Activated gamma-delta T cell (primary cell): Measurements from ENCODE around the gene ZBTB34.

Experiments
- DNase-seq: peaks from one replicate; lab custom pipeline; 2025; lab: John Stamatoyannopoulos, UW

The ZBTB34 gene

DNA sequence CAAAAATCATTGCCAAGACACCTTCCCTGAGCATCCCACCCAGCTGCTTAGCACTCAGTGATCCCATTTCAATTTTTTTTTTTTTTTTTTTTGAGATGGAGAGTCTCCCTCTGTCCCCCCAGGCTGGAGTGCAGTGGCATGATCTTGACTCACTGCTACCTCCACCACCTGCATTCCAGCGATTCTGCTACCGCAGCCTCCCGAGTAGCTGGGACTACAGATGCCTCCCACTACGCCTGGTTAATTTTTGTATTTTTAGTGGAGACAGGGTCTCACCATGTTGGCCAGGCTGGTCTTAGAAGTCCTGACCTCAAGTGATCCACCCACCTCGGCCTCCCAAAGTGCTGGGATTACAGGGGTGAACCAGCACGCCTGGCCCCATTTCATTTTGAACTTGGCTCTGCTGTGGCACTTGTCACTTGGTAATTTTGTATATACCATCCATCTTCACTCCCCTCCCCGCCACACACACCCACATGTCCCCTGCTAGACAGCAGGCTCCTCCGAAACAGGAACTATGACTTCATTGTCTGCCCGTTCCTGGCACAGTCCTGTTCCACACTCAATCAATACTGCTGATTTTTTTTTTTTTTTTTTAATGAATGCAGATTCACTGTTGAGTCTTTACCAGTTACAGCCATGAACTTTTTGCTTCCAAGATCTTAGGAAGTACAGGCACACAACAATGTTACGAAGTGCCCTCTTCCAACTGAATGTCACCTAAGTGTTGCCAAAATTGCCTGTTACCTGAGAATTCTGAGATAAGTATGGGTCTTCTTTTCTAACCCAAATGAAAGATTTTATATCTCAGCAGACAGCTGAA lies 17.3 kb upstream of the ZBTB34 start:
- no peak for DNase-seq

DNA sequence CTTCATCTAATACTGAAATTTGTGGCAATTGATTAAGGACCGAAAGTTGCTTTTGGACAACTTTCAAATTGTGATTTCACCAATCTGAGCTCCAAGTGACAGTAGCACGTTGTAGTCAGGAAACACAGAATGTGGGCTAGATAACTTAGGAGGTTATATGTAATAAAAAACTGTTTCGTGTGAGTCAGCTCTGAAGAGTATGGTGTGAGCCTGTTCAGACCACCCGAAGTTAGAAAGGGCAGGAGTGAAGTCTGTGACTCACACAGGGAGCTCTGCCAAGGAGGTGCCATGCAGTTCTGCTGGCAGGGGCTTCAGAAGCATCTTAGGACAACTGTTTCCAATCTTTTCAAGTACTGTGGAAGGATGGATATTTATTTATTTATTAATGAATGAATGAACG lies 16.4 kb upstream of the ZBTB34 start:
- no peak for DNase-seq

GRCh38 chr9:126847051-126847450 lies 13.4 kb upstream of the ZBTB34 start:
- DNase-seq = no peak

DNA sequence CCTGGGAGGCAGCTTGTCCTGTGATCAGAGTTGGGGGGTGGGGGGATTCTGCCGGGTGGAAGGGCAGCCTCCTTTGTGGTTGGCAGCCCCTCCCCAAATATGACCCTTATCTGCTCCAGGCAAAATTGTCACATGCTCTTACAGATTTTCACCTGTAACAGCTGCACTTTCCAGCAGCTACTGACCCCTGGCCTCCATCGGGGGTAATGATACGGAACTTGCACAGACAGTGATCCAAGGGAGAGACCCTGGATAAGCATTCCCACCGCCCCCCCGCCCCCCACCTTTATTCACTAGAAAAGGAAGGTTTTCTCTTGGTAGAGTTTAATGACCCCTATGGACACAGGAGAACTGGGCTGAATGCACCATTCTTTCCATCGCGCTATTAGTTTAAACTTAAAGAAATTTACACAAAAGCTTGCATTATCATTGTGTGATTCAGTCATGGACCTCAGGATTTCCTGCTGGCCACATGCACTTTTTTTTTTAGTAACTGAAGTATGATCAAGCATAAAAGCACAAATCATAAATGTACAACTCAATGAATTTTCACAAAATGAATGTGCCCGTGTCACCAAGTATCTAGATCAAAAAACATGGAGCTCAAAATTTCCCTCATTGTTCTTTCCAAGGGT lies 10.7 kb upstream of the ZBTB34 start:
- DNase-seq = no peak

DNA sequence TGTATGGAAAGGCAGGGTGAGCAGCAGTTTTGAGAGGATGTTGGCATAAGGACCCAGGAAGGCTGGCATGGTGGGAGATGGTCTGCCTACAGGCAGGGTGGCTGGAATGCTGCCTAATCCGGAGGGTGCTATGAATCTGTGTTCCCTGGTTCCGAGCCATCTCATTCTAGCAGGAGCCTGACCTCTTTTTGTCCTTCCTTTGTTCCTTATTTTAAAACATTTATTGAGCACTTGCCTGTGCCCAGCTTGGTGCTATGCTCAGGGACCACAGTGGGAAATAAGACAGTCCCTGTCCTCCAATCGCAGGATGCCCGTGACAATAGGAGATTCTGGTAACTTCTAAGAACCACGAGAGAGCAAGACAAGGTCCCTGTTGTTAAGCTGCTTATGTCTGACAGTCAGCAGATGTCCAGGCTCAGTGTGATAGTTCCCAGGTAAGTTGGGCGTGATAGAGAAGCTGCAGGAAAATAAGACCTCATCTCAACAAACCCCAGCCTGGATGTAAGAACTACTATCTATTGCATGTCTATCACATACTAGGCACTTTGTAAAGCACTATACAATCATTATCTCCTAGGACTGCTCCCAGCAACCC lies 9.1 kb upstream of the ZBTB34 start:
- DNase-seq = no peak

- DNase-seq = no peak
Measured at GRCh38 chr9:126852086-126852688, 8.3 kb upstream of the ZBTB34 start.

DNA sequence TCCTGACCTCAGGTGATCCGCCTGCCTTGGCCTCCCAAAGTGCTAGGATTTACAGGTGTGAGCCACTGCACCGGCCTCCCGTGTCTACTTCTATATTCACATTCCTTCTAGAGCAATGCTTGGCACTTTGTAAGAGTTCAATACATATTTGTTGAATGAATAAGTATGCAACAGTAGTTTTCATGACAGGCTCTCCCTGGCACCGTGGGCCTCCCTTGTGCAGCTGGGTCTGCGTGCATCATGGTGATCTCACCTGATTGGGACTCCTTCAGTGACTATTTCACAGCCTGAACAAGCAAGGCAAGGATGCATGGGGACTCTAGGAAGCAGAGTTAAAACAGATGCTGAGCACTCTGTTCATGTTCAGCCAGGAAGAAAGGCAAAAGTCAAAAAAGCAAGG lies 6.8 kb upstream of the ZBTB34 start:
- no peak for DNase-seq

DNA sequence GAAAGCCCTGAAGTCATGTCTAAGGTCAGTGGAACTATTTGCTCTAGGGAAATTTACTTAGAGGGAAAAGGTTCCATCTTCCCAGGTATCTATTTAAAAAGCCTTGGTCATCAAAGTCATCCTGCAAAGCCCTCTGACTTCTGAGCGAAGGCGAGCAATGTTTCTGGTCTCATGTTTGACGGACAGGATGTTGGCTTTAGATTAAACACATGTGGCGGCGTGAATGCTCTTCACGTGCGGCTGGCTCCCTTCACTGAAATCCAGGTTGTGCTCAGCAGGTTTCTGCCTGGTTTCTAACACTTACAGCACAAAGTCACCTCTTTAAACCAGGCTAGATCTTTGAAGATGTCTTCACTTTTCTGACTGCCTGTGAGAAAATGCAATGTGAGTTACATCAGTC lies 5.7 kb upstream of the ZBTB34 start:
- DNase-seq = no peak

DNA sequence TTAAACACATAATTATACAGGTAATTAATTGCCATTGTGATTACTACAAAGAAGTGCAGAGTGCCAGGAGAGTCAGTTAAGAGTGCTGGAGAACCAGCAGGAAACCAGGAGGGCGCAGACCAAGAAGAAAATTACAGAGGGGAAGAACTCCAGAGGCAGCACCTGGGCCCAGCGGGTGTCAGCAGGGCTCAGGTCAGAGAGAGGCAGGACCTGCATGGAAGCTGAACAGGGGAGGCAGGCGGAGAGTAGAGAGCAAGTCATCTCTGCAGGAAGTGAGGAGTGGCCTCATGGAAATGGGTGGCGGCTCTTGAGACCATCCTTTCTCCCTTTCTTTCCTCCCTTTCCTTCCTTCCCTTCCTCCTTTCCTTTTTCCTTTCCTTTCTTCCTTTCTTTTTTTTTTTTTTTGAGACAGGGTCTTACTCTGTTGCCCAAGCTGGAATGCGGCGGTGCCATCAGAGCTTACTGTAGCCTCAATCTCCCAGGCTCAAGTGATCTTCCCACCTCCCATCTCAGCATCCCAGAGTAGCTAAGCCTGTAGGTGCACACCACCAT lies 4.0 kb upstream of the ZBTB34 start:
- no peak for DNase-seq

DNA sequence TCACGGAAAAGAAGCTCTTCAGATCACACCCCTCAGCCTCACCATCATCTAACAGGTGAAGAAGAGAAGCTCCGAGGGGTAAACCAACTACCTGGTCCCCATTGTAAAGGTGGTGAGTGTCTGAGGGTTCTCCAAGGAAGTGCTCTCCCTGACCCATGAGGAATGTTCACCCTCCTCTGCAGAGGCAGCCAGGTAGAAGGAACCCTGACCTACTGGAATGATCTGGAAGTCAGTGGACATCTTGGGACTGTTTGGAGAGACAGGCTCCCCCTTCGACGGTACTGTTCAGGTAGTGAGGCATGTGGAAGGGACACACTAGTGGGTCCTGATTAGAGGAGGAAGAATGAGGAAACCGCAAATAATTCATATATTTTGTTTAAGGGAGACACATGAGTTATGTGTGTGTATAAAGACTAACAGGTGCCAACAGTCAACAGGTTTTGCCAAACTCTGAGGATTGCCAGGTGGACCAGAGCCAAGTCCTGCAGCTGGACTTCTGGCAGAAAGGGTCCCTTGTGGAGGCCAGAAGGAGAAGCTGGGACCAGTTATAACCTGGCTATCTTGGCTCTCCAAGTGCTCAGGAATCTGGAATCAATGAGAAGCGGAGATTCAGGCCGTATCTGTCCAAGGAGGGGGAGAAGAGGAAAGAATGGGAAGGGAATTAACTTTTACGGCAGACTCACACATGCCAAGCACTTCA lies 3.0 kb upstream of the ZBTB34 start:
- no peak for DNase-seq

- no peak for DNase-seq
Measured at GRCh38 chr9:126859111-126859510, 1.3 kb upstream of the ZBTB34 start.

DNA sequence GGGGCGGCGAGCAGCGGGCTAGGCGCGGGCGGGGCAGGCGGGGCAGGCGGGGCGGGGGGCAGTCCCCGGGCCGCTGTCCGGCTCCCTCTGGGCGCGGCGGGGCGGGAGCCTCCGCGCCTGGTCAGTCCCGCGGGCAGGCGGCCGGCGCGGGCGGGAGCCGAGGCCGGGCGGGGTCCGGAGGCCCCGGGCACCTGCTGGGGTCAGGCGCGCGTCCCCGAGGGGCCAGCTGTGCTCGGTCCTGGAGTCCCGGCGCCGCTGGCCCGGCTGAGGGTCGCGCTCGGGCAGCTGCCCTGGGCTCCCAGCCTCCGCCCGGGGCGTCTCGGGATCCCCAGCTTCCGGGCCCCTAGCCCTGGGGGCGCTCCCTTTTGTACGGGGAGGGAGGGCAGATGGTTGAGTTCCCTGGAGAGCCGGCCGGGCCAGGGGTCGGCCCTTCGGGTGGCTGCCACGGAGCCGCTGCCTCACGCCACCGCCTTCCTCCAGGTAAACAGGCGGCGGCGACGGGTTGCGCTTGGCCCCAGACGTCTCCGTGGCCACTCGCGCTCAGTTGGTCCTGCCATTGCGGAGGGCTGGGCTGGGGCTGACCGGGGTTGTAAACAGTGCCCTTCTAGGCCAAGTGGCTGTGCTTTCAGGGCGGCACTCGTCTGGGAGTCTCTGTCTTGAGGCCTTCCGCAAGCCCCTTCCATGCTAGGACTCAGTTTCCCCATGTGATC lies 473 bp downstream of the ZBTB34 start:
- DNase-seq = no peak

GRCh38 chr9:126861707-126862103 lies 1.3 kb downstream of the ZBTB34 start:
- no peak for DNase-seq

DNA sequence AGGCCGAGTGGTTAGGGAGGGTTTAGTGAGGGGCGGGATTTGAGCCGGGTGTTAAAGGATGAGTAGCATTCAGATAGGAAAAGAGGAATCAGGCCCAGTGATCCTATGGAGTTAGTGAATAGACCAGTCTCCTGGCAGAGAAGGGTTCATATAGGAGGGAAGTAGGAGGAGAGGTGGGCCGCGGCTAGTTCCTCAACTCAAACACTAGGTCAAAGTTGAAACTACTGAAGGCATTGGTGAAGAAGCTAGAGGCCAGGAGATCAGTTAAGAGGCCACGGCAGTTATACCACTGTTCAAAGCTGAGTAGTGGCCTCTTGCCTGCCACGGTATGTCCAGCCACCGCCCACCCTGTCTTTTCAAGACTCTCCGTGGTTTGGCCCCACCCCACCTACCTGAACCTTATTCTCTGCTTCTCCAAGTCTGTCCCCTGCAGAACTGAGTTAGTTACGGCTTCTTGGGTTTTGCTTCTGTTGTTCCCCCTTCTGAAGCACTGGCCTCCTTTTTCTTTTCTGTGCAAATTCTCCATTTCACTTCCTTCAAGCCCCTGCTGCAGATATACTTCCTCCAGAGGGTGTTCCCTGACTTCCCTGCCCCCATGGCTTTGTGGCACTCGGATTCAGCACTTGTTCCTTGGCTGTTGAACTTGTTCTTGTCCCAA lies 1.8 kb downstream of the ZBTB34 start:
- no peak for DNase-seq

- DNase-seq = no peak
Measured at GRCh38 chr9:126864771-126865170, 4.3 kb downstream of the ZBTB34 start.

DNA sequence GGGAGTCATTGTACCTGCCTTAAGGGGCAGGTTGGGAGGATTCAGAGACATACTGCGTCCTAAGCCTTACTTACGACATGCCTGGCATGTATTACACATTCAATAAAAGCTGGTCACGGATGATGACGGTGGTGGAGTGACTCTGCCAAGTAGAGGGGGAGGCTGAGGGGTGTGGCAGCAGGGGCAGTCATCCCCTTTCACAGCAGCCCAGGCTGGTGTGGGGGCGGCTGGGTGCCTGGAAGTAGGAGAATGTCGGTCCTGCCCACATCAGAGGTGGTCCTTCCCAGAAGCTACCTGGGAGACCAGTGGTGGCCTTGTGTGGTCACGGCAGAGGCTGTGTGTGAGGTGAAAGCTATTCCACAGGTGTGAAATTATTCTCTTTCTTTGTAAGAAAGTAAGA lies 8.9 kb downstream of the ZBTB34 start:
- no peak for DNase-seq

DNA sequence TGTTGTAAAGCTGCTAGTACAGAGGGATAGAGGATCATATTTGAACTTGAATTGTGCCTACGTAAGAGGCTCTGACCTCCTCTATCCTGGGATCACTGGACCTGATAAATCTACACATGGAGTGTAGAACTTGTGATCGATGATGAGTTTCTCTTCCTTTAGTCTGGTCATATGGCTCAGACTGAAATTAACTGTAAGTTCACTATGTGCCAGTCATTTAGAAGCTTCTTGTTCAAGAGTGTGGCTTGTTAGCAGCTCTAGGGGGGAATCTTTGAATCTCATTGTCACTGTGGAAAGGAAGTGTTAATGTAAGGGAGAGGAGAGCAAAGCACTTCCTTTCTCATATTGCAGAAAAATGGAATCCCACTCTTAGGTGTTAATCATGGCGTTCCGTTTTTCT lies 12.1 kb downstream of the ZBTB34 start:
- no peak for DNase-seq

DNA sequence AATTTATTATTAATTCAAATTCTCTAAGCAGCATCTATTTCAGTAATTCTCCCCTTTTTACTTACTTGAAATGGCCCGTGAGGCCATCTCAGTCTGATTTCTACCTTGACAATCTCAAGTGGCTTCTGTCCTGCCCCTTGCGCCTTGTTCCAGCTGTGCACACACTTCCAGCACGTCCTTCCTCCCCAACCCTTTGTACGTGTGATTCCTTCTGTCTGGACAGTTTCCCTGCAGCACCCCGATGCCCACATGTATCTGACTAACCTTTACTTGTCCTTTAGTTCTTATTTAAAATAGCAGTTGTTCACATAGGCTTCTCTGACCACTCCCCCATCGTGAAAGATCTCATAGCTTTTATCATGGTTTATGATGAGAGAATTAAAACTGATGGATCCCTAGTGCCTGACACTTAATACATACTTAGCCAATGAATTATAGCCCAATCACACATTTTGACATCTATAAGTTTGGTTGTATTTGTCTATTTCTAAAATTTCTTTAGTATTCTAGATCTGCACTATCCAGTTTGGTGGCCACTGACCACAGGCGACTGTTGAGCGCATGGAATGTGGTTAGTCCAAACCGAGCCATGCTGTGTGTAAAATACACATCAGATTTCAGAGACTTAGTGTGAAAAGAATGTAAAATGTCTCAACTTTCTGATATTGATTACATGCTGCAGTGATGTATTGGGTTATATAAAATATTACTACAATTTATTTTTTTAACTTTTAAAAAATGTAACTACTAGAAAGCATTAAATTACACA lies 14.3 kb downstream of the ZBTB34 start:
- DNase-seq = no peak

- no peak for DNase-seq
Measured at GRCh38 chr9:126875756-126876510, 15.5 kb downstream of the ZBTB34 start.
